CD14-positive monocyte (primary cell): ENCODE measurements around the gene HS3ST4. TPM values are rescaled to one million over a fixed set of nuclear protein-coding genes. Genes with fewer than 3 reads are reported as not detected.

ENCODE experiments used
- DNase-seq, 3 donors: peaks; one replicate each; pipeline ENCODE4 v3.0.0-alpha.2; 2011 to 2022
- H2AFZ ChIP-seq: 2 replicates; pipeline ENCODE4 v1.6.0; 2012; ENCODE audit warnings: mild to moderate bottlenecking, low read depth, low read length, inconsistent platforms; ENCODE audit not compliant: insufficient read depth, poor library complexity, severe bottlenecking
- H3K27ac ChIP-seq, 2 donors: 1 replicate in 1 of 2; 2 replicates in 1 of 2; pipeline ENCODE4 v1.5.1; 2012 to 2013; ENCODE audit warnings: low read length in 2 of 2, control low read depth in 1 of 2, inconsistent platforms in 1 of 2, low read depth in 1 of 2, mild to moderate bottlenecking in 1 of 2
- H3K27me3 ChIP-seq, 2 donors: one replicate each; pipeline versions ENCODE4 v1.6.0 to v1.6.1; 2011 to 2013; ENCODE audit warnings: low read length in 2 of 2; ENCODE audit not compliant: control insufficient read depth in 2 of 2, insufficient read depth in 2 of 2
- H3K36me3 ChIP-seq, 2 donors: replicated peaks in 1 of 2; 1 replicate in 1 of 2; 2 replicates in 1 of 2; pipeline versions ENCODE4 v1.5.1 to v1.6.1; 2012 to 2013; ENCODE audit warnings: low read length in 2 of 2, control low read depth in 1 of 2, inconsistent platforms in 1 of 2, mild to moderate bottlenecking in 1 of 2; ENCODE audit not compliant: insufficient read depth in 2 of 2, control insufficient read depth in 1 of 2
- H3K4me1 ChIP-seq, 2 donors: 1 replicate in 1 of 2; 2 replicates in 1 of 2; pipeline versions ENCODE4 v1.5.1 to v1.6.1; 2012 to 2013; ENCODE audit warnings: low read length in 2 of 2, control low read depth in 1 of 2, inconsistent platforms in 1 of 2, mild to moderate bottlenecking in 1 of 2, moderate library complexity in 1 of 2; ENCODE audit not compliant: insufficient read depth in 2 of 2, control insufficient read depth in 1 of 2
- H3K4me2 ChIP-seq: replicated peaks from 2 replicates; pipeline ENCODE3; 2012; ENCODE audit warnings: low read length, moderate library complexity, mild to moderate bottlenecking; ENCODE audit not compliant: poor library complexity, severe bottlenecking; ENCODE audit errors: extremely low read depth
- H3K4me3 ChIP-seq, 3 experiments: fragments of 200-600 bp in 1 of 3; sonication (generic) in 1 of 3; replicated peaks in 1 of 3; 1 replicate in 2 of 3; 2 replicates in 1 of 3; pipeline ENCODE4 v1.5.1; 2011 to 2013; ENCODE audit warnings: low read length in 3 of 3, mild to moderate bottlenecking in 3 of 3, control low read depth in 2 of 3, low read depth in 2 of 3, inconsistent platforms in 1 of 3, moderate library complexity in 1 of 3
- H3K79me2 ChIP-seq: 2 replicates; pipeline ENCODE4 v1.6.0; 2012; ENCODE audit warnings: mild to moderate bottlenecking, control low read depth, inconsistent platforms, low read length, moderate library complexity; ENCODE audit not compliant: insufficient read depth
- H3K9ac ChIP-seq: 2 replicates; pipeline ENCODE4 v1.6.0; 2017; ENCODE audit warnings: low read length, mild to moderate bottlenecking; ENCODE audit not compliant: insufficient read depth, poor library complexity, severe bottlenecking
- H3K9me3 ChIP-seq, 2 donors: replicated peaks in 1 of 2; 1 replicate in 1 of 2; 2 replicates in 1 of 2; pipeline versions ENCODE4 v1.5.1 to v1.6.1; 2012 to 2013; ENCODE audit warnings: low read length in 2 of 2, control low read depth in 1 of 2; ENCODE audit not compliant: control insufficient read depth in 1 of 2, insufficient read depth in 1 of 2
- H4K20me1 ChIP-seq: 2 replicates; pipeline ENCODE4 v1.6.0; 2012; ENCODE audit warnings: mild to moderate bottlenecking, low read length, control low read depth, moderate library complexity; ENCODE audit not compliant: insufficient read depth
- H3K27ac Mint-ChIP-seq, 7 donors: one replicate each; pipeline ENCODE4 v1.8.0; 2020; ENCODE audit warnings: mild to moderate bottlenecking in 7 of 7, mixed read lengths in 7 of 7, moderate library complexity in 6 of 7, inconsistent platforms in 2 of 7
- H3K27me3 Mint-ChIP-seq, 3 donors: one replicate each; pipeline ENCODE4 v1.8.0; 2021 to 2022; ENCODE audit warnings: low read depth in 3 of 3, mild to moderate bottlenecking in 3 of 3, mixed read lengths in 3 of 3, moderate library complexity in 3 of 3, inconsistent platforms in 1 of 3
- H3K36me3 Mint-ChIP-seq, 2 donors: one replicate each; pipeline ENCODE4 v1.8.0; 2020; ENCODE audit warnings: mixed read lengths in 2 of 2, inconsistent platforms in 1 of 2, mild to moderate bottlenecking in 1 of 2
- H3K4me1 Mint-ChIP-seq: one replicate; pipeline ENCODE4 v1.8.0; 2020; ENCODE audit warnings: mild to moderate bottlenecking, mixed read lengths
- H3K4me3 Mint-ChIP-seq, 2 donors: one replicate each; pipeline ENCODE4 v1.8.0; 2020; ENCODE audit warnings: mild to moderate bottlenecking in 2 of 2, mixed read lengths in 2 of 2, moderate library complexity in 1 of 2
- H3K9me3 Mint-ChIP-seq, 7 donors: one replicate each; pipeline ENCODE4 v1.8.0; 2020 to 2022; ENCODE audit warnings: mixed read lengths in 7 of 7, mild to moderate bottlenecking in 6 of 7, moderate library complexity in 6 of 7, inconsistent platforms in 2 of 7
- CTCF ChIP-seq: fragments of 200-600 bp; IDR thresholded peaks from one replicate; pipeline ENCODE4 v1.8.0; 2022; ENCODE audit warnings: antibody characterized with exemption, mild to moderate bottlenecking
- WGBS: methylation state at CpG from one replicate; pipeline ENCODE4 v1.1.5; 2013; ENCODE audit warnings: missing lambda C conversion rate; ENCODE audit not compliant: insufficient coverage; 5-methylcytosine and 5-hydroxymethylcytosine counted together
- intact Hi-C, 2 donors: fragments of 100-400 bp; cut with micrococcal nuclease; formaldehyde crosslinking; loops; one replicate each; pipeline versions ENCODE4 v1.15.0 to v1.15.1; 2023
- polyA plus RNA-seq, 3 donors: library from polyadenylated mRNA; depleted of rRNA in 1 of 3; unstranded in 2 of 3; stranded (reverse) in 1 of 3; fragments of 300-500 nt in 2 of 3; fragments of >200 nt in 1 of 3; fragmentation: Illumina TruSeq in 2 of 3; gene quantifications; 1 replicate in 2 of 3; 2 replicates in 1 of 3; pipeline ENCODE4 v1.2.3, GENCODE V29; 2012 to 2021

The HS3ST4 gene
- polyA plus RNA-seq, 3 donors, result not detected

GRCh38 chr16:25931473-25932035, 239.8 kb downstream of the HS3ST4 start:
- intact Hi-C loops, result no loop called here
- Mint-ChIP-seq H3K9me3 (peaks cover 0 to 7% (median 5%) of the 10 kb centered on the region in 7 donors), H3K4me3 (no peak overlapping the region), H3K27ac (no peak overlapping the region), H3K27me3 (peaks cover 0 to 3% (median 0%) of the 10 kb centered on the region in 3 donors), H3K36me3 (no peaks in the 10 kb centered on the region), H3K4me1 (no peaks in the 10 kb centered on the region)
- Histone ChIP-seq H3K27me3 (no peaks in the 10 kb centered on the region), H3K9ac (no peak overlapping the region), H4K20me1 (no peaks in the 10 kb centered on the region), H3K27ac (no peak overlapping the region), H2AFZ (no peak overlapping the region), H3K36me3 (no peaks in the 10 kb centered on the region), H3K79me2 (no peaks in the 10 kb centered on the region), H3K4me1 (no peaks in the 10 kb centered on the region), H3K4me3 (no peak overlapping the region), H3K4me2 (no peak overlapping the region), H3K9me3 (peaks cover 0 to 2% of the 10 kb centered on the region in 2 donors)
- TF ChIP-seq CTCF, result no peak
- 60% methylated on average over 2 of the region's 4 CpGs for WGBS
- no peak for DNase-seq

- no peak overlapping the region for H3K4me2 ChIP-seq
- no peaks in the 10 kb centered on the region for H3K79me2 ChIP-seq
- H3K27me3 ChIP-seq, result no peaks in the 10 kb centered on the region
- H3K4me1 ChIP-seq, result no peaks in the 10 kb centered on the region
- no peaks in the 10 kb centered on the region for H3K4me1 Mint-ChIP-seq
- no peak overlapping the region for H3K27ac Mint-ChIP-seq
- no peak overlapping the region for H3K9ac ChIP-seq
- H3K9me3 ChIP-seq, result peaks cover 0 to 9% of the 10 kb centered on the region in 2 donors
- no peaks in the 10 kb centered on the region for H4K20me1 ChIP-seq
- no peak overlapping the region for H3K27ac ChIP-seq
- peaks cover 2 to 20% (median 6%) of the 10 kb centered on the region in 7 donors for H3K9me3 Mint-ChIP-seq
- no peaks in the 10 kb centered on the region for H3K36me3 ChIP-seq
- peaks cover 0 to 1% (median 0%) of the 10 kb centered on the region in 3 donors for H3K27me3 Mint-ChIP-seq
- H3K36me3 Mint-ChIP-seq, result no peaks in the 10 kb centered on the region
- intact Hi-C loops, result no loop called here
- WGBS, result no CpG with 5 or more reads among the region's 4 CpGs
- H3K4me3 ChIP-seq, result no peak overlapping the region
- no peak overlapping the region for H3K4me3 Mint-ChIP-seq
- no peak overlapping the region for H2AFZ ChIP-seq
- no peak for TF ChIP-seq CTCF
- DNase-seq, result no peak
These were observed 250.2 kb downstream of the HS3ST4 start for GRCh38 chr16:25941800-25942499.
